Nucleus accumbens (tissue), 56 donors: ENCODE results near the gene CCDC159.
A peak's percentile ranks its signal among the peaks of the same experiment; 100 is the strongest.
"Not testable (repeated sequence)": the region's sequence is repeated elsewhere in the genome, so short reads cannot be mapped to it uniquely, and the experiment has no call there.

Experiments
- DNase-seq, 56 donors: peaks; one replicate each; lab custom pipeline; 2025; lab: John Stamatoyannopoulos, UW

CCDC159 gene, protein sequence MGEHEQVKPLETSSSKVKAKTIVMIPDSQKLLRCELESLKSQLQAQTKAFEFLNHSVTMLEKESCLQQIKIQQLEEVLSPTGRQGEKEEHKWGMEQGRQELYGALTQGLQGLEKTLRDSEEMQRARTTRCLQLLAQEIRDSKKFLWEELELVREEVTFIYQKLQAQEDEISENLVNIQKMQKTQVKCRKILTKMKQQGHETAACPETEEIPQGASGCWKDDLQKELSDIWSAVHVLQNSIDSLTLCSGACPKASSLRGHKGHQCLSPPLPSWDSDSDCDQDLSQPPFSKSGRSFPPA

DNA sequence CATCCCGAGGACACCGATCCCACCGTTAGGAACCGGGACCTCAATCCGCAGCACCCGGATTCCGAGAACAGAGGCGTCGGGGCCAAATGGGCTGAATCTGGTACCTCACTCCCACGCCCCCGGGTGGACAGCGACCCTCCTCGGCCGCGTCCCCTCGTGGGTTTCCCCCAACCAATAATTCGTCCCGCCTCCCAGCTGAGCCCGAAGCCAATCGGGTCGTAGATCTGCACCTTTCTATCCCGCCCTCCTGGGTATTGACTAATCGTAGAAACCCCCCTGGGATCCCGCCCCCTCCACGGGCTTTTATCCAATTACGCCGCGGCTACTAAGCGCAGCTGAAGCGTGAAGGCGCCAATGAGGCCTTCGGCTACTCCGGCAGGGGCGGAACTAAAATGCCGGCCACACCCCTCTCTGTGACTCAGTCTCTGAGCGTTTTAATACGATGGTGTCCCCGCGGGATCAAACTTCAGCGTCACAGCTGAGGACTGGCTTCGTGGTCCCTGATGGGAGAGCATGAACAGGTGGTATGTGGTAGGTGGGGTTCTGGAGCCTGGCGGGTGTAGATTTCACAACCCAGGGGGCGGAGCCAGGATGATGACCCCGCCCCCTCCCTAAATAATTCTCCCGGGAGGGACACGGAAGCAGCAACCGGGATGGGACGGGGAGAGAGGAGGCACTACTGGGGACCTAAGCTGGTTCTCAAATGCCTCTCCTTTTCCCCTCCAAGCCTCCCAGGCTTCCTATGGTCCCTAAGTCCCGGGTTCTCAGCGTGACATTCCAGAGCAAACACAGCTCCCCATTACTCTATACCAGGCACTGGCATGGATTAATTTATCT lies at the start of gene CCDC159, which contains the start of gene TMEM205:
Gene CCDC159, plus strand, starts transcription at position 416 of the 837 bp plus-strand sequence. Its CDS starts 88 bp downstream, at position 504.
Gene TMEM205, minus strand, starts transcription at position 165 of the 837 bp plus-strand sequence. CDS start 649 bp downstream, outside the sequence.
- peak; percentile 69 to 99 (median 98) for DNase-seq

DNA sequence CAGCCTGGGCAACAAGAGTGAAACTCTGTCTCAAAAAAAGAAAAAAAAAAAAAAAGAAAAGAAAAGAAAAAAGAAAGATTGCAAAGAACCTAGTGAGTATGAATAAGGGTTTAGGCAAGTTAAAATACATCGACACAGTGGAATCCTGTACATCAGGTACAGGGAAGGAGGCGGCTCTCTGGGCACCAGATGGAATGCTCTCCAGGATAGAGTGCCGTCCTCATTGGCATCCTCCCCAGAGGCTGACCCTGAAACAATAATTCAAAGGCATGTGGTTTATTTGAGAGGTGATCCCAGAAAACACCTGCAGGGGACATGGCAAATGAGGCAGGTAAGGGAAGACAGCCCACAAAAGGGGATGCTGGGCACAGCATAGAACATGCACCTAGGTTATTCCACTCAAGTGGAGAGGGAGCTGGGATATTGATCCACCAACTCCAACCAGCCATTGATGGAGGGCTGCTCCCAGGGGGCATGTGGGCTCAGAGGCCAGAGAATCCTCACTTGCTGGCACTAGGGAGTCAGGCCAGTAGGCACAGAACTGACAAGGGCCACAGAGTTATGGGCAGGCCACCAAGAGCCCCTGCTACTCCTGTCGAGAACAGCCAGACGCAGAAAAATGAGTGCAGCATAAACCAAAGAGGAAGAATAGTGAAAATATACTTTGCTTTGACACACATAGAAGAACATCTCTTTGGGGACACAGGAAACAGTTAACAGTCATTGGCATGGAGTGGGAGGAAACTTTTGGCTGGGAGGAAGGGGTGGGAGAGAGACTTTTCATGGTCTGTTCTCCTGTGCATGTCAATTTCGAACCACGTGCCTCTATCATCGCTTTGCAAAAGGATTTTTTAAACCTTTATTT lies 46.1 kb upstream of the CCDC159 start:
- DNase-seq = peak in 20 of 56 donors; percentile 1 to 84 (median 64)

DNA sequence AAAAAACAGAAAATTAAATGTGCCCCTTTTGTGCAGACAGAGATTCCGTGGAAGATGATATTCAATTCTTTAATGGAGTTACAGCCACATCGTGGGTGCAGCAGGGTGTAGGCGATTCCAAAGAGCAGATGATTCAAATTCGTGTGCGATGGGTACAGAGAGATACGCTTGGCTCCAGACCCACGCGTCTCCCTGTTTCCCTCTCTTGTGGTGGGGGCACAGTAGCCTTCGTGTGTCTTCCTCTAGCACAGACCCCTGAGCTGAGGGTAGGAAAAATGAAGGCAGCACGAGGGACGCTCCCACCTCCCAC lies 45.6 kb upstream of the CCDC159 start:
- peak in 30 of 56 donors; percentile 1 to 84 (median 40) for DNase-seq

DNA sequence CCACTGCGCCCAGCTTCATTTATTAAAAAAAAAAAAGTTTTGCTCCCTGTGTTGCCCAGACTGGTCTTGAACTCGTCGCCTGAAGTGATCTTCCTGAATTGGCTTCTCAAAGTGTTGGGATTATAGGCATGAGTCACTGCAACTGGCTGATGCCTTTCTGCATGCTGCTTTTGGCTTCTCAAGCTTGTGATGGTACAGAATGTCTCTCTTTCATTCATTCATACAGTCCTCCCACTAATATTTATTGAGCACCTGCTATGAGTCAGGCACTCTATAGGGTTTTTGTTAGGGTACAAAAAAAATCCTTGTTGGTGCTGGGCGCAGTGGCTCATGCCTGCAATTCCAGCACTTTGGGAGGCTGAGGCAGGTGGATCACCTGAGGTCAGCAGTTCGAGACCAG lies 41.4 kb upstream of the CCDC159 start:
- DNase-seq = peak in 2 of 56 donors; percentile 2 to 8

DNA sequence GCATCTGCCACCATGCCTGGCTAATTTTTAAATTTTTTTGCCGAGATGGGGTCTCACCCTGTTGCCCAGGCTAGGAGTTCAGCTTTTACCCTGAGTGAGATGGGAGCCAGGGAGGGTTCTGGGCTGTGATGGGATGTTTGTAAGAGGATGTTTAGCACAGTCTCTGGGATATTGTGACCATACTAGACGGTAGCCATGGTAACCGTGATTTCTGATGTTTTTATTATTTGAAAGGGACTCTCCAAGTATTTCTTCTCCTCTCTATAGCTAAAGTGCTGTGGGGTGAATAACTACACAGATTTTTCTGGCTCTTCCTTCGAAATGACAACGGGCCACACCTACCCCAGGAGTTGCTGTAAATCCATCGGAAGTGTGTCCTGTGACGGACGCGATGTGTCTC lies 40.0 kb upstream of the CCDC159 start:
- no peak for DNase-seq

DNA sequence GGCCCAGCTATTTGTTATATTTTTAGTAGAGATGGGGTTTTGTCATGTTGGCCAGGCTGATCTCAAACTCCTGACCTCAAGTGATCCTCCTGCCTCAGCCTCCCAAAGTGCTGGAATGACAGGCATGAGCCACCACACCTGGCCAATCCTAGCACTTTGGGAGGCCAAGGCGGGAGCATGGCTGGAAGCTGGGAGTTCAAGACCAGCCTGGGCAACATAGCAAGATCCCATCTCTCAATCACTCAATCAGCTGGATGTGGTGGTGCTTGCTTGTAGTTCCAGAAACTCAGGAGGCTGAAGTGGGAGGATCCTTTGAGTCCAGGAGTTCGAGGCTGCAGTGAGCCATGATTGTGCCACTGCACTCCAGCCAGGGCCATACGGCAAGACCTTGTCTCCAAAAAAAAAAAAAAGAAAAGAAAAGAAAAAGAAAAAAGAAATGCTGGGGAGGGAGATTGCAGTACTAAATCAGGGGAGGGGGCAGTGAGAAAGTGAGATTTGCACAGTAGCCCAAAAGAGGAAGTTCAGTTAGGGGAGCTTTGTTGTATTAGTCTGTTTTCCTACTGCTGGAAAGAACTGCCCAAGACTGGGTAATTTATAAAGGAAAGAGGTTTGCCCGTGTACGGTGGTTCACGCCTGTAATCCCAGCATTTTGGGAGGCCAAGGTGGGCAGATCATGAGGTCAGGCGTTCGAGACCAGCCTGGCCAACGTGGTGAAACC lies 25.9 kb upstream of the CCDC159 start:
- not testable (repeated sequence) for DNase-seq

DNA sequence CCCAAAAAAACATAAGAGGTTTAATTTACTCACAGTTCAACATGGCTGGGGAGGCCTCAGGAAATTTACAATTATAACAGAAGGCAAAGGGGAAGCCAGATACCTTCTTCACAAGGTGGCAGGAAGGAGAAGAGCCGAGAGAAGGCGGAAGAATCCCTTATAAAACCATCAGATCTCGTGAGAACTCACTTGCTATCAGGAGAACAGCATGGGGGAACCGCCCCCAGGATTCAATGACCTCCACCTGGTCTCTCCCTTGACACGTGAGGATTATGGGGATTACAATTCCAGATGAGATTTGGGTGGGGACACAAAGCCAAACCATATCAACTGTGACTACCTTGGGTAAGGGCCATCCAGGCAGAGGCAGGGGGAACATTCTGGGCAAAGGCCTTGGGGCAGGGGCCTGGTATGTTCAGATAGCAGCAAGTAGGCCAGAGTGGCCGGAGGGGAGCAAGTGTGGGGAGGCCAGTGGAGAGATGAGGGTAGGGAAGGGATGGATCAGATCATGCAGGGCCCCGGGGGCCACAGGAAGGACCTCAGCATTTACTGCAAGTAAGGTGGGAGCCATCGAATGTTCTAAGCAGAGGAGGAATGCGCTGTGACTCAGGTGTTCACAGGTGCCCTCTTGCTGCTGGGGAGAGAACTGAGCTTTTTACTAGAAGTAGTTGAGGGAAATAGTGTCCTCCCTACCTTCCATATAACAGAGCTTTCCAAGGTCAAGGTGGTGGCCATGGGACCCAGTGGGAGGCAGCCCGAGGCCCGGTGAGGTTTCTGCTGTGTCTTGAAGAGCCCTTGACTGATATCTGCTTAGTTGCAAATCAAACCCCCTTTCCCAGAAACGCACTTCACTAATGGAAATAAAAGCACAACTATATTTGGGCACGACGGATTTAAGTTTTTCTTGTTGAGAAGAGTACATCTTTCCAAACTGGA lies 24.9 kb upstream of the CCDC159 start:
- no peak for DNase-seq

DNA sequence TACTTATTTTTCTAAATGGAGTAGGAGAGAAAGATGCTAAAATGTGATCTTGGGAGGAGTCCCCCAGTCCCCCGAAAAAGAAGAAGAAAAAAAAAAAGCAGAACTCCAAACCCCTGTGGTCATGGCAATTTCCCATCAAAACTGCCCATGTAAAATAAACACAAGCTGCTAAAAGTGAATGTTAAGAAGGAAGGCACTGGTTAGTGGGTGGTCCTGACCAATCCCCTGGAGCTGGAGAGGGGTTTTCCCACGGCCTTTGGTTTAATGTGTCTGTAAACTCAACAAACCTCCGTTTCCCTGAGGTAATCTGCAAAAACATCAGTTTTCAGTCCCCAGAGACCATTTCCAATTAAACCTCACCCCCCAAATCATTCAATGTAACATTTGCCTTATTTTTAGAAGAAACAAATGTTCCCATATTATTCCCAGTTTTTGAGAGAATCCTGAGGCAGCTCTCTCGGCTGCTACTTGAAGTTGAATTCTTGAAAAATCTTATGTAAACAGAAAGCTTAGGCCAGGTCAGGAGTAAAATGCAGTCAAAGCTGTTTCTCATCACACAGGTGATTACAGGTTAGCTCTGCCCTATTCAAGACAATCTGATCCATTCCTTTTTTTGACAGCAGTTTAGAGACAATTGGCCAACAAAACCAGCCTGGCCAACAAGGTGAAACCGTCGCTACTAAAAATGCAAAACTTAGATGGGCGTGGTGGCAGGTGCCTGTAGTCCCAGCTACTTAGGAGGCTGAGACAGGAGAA lies 23.9 kb upstream of the CCDC159 start:
- DNase-seq = no peak

DNA sequence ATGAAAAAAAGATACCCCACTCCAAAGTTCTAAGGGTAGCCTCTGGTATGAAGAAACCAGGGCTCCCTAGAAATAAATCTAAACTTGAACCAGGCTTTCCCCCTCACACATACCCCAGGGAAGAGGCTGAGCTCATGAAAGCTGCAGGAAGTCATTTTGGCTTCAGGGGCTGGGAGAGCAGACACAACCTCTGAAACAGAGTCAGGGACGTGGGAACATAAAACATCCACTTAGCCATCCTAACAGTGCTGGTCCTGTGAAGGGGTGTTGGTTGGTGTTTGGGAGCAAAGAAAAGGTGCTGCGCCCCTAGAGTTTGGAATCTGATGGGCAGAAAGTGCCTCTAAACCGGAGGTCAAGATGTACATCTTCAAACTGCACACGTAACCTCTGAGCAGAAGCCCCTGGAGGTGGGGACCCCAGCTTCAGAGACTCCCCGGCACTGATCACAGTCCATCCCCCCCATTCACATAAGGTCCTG lies 22.7 kb upstream of the CCDC159 start:
- no peak for DNase-seq

DNA sequence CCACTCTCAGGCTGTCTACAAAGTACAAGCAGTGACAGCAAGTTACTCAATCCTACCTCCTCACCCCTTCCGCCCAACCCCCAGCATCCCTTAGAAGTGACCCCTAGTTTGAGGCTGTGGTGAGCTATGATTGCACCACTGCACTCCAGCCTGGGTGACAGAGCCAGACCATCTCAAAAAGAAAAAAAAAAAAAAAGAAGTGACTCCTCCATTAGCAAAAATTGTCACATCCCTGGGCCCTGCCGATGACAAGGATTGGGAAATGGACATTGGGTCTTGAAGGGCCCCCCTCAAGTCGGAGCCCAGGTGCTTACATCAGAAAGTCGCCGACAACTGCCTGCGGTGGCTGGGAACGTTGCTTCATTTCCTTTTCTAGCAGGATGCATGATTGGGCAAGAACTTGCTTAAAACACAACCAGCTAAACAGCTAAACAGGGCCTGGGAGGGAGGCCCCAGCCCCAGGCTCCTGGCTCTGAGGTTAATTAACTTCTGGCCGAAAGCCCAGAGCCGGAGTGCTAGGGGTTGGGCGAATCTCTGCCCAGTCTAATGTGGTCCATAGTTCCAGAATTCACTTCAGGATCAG lies 22.1 kb upstream of the CCDC159 start:
- DNase-seq = peak in 48 of 56 donors; percentile 2 to 78 (median 36)

DNA sequence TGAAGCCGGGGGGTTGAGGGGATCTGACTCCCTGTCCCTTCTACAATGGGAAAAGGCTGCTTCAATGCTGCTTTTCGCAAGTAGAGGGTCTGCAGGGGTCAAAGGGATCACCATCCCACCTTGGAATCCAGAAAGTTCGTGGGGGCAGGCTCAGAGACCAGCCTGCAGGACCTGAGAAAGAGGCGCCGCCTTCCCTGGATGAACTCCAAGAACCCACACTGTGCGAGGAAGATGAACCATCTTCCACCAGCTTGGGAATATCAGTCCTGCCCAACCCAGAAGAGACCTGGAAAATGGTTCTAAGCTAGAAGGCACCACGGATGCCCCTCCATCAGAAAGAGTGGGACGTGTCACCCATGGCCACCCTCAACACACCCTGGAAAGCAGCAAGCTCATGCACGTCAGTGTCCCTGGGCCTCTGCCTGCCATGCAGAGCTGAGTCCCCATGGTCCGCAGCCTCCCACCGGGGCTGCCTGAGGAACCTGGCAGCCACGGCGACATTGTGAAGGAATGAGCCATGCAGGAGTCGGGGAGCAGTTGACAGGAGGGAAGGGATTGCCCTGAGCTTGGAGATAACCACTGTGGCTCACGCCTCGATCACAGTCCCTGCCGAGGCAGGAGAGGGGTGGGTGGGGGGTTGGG lies 21.4 kb upstream of the CCDC159 start:
- no peak for DNase-seq

DNA sequence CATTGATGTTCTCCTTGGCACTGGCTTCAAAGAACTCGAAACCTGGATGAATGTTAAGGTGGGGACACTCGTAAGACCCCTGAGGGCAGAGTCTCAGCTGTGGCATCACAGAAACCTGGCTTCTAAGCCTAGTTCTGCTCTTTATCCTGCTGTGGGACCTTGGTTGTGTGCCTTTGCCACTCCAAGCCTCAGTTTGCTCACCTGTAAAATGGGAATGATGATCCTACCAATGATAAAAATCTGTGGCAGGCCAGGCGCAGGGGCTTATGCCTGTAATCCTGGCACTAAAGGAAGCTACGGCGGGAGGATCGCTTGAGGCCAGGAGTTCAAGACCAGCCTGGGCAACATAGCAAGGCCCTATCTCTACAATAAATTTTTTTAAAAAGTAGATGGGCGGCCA lies 20.8 kb upstream of the CCDC159 start:
- no peak for DNase-seq

DNA sequence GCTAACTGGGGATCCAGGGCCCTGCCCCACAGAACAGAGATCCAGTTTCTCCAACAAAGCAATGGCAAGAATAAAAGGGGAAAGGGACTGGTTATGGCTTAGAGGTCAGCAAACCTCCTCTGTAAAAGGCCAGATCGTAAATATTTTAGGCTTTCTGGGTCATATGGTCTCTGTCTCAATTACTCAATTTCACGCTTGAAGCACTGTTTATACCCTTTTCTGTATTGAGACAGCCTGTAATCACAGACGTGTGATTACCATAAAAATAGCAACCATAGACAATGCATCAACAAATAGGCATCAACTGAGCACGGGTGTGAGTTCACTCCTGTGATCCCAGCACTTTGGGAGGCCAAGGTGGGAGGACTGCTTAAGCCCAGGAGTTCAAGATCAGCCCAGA lies 16.2 kb upstream of the CCDC159 start:
- DNase-seq = no peak

DNA sequence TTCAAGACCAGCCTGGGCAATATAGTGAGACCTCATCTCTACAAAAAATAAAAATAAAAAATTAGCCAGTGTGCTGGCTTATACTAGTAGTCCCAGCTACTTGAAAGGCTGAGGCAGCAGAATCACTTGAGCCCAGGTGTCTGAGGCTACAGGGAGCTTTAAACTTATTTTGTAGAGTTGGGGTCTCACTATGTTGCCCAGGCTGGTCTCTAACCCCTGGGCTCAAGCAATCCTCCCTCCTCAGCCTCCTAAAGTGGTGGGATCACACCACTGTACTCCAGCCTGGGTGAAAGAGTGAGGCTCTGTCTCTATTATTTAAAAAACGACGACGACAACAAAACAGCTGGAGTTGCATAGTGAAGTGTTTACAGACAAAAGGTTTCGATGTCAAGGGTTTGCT lies 14.8 kb upstream of the CCDC159 start:
- DNase-seq = no peak

DNA sequence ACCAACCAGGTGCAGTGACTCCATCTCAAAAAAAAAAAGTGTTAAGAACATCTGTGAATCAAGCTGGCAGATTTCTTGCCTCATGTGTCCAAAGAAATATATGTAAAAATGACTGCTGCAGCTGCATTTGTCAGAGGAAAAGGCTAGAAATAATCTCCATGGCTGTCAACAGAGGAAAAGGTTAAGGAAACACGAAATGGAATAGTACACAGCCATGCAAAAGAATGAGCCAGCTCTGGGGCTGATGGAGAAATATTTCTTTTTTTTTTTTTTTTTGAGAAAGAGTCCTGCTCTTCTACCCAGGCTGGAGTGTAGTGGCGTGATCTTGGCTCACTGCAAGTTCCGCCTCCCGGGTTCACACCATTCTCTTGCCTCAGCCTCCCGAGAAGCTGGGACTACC lies 13.5 kb upstream of the CCDC159 start:
- DNase-seq = no peak

DNA sequence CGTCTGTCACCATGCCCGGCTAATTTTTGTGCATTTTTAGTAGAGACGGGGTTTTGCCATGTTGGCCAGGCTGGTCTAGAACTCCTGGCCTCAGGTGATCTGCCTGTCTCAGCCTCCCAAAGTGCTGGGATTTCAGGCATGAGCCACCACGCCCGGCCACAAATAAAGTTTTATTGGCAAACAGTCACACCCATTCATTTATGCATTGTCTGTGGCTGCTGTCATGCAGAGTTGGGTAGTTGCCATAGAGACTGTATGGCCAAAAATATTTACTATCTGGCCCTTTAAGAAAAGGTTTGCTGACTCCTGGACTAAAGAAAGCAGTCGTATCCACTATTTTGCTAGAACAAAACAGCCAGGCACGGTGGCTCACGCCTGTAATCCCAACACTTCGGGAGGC lies 12.5 kb upstream of the CCDC159 start:
- DNase-seq = not testable (repeated sequence)

DNA sequence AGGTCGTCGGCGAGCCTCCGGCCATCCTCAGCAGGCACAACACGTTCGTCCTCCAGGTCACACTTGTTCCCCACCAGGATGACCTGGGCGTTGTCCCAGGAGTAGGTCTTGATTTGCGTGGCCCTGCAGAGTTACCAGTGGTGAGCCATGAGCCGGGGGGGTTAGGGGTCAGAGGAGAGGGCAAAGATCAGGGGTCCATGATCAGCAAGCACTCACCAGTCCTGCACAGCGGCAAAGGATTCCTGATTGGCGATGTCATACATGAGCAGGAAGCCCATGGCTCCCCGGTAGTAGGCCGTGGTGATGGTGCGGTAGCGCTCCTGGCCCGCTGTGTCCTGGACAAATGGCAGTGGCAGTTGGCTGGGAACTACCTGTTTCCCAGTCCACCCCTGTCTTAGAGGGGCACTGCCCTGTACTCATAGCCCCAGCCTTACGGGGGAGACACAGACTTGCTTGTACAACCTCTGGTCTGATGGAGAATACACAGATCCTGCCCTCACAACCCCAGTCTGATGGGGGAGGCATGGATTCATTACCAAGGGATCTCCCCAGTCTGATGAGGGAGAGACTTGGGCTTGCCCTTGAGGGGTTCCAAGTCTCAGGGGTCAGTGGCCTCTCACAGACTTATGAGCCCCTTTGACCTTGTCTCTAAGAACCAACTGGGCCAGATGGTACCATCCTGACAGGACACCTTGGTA lies 10.7 kb upstream of the CCDC159 start:
- no peak for DNase-seq
